Ascending aorta (tissue), 2 donors: Measurements from ENCODE around the gene RNF157. TPM values are rescaled to one million over a fixed set of nuclear protein-coding genes. Genes with fewer than 3 reads are reported as not detected.
A peak's percentile ranks its signal among the peaks of the same experiment; 100 is the strongest.
"Not testable (repeated sequence)": the region's sequence is repeated elsewhere in the genome, so short reads cannot be mapped to it uniquely, and the experiment has no call there.

Experiments used
- DNase-seq, 2 donors: peaks; one replicate each; pipeline ENCODE4 v3.0.0-alpha.2; 2019; ENCODE audit warnings: low spot score in 2 of 2
- H3K27ac ChIP-seq, 2 donors: fragments of 200-600 bp; sonication (generic); one replicate each; pipeline ENCODE4 v1.5.1; 2016 to 2017; ENCODE audit warnings: mild to moderate bottlenecking in 1 of 2
- H3K27me3 ChIP-seq: fragments of 200-600 bp; sonication (generic); one replicate; pipeline ENCODE4 v1.5.1; 2017
- H3K36me3 ChIP-seq, 2 donors: fragments of 200-600 bp; sonication (generic); one replicate each; pipeline ENCODE4 v1.5.1; 2016
- H3K4me1 ChIP-seq, 2 donors: fragments of 200-600 bp; sonication (generic); one replicate each; pipeline ENCODE4 v1.5.1; 2016 to 2017; ENCODE audit warnings: mild to moderate bottlenecking in 1 of 2
- H3K4me3 ChIP-seq, 2 donors: fragments of 200-600 bp; sonication (generic); one replicate each; pipeline ENCODE4 v1.5.1; 2016 to 2017; ENCODE audit warnings: mild to moderate bottlenecking in 1 of 2
- H3K9me3 ChIP-seq, 2 donors: fragments of 200-600 bp; sonication (generic); one replicate each; pipeline ENCODE4 v1.5.1; 2016
- intact Hi-C: fragments of 100-400 bp; cut with DNase I; formaldehyde crosslinking; loops from one replicate; pipeline ENCODE4 v1.15.1; 2023
- total RNA-seq: library from RNA; depleted of rRNA; stranded (reverse); fragments of >200 nt; gene quantifications from one replicate; pipeline ENCODE4 v1.1.0, GENCODE V29; 2016
- TF ChIP-seq, protein P1 (sequence below), 3 experiments: fragments of 200-600 bp in 2 of 3; fragments of 450-650 bp in 1 of 3; sonication (generic) in 2 of 3; IDR thresholded peaks; one replicate each; pipeline ENCODE4 v1.5.1; 2016 to 2019; ENCODE audit warnings: antibody characterized with exemption in 3 of 3, mild to moderate bottlenecking in 1 of 3, moderate library complexity in 1 of 3

RNF157 gene
- total RNA-seq, 1 donor from 2014 or later = 2.4 TPM

DNA sequence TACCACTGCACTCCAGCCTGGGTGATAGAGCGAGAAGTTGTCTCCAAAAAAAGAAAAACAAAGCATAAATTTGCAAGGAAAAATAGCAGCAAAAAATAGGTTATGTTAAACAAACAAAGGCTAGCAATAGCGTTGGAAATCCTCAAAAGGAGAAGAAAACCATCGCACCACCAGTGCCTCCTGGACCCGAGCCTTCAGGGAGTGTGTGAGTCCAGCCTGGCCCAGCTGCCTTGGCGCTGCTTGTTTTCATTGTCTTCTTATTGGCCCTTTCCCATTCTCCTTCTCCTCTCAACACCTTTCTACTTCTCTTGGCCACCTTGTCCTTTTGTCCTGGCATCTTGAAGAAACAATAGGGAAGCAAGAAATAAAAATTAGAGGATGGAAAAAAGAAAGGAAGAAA, 20.4 kb upstream of the RNF157 start:
- TF ChIP-seq, protein P1, sequence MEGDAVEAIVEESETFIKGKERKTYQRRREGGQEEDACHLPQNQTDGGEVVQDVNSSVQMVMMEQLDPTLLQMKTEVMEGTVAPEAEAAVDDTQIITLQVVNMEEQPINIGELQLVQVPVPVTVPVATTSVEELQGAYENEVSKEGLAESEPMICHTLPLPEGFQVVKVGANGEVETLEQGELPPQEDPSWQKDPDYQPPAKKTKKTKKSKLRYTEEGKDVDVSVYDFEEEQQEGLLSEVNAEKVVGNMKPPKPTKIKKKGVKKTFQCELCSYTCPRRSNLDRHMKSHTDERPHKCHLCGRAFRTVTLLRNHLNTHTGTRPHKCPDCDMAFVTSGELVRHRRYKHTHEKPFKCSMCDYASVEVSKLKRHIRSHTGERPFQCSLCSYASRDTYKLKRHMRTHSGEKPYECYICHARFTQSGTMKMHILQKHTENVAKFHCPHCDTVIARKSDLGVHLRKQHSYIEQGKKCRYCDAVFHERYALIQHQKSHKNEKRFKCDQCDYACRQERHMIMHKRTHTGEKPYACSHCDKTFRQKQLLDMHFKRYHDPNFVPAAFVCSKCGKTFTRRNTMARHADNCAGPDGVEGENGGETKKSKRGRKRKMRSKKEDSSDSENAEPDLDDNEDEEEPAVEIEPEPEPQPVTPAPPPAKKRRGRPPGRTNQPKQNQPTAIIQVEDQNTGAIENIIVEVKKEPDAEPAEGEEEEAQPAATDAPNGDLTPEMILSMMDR (IDR thresholded peaks at IDR 0.05) = no peak
- no peaks in the 10 kb centered on the region for H3K36me3 ChIP-seq
- no peaks in the 10 kb centered on the region for H3K27me3 ChIP-seq
- H3K4me3 ChIP-seq = no peak overlapping the region
- no peak overlapping the region for H3K27ac ChIP-seq
- H3K4me1 ChIP-seq = peaks cover 0 to 11% of the 10 kb centered on the region in 2 donors
- no peak for DNase-seq
- H3K9me3 ChIP-seq = no peaks in the 10 kb centered on the region
- intact Hi-C loops = loop anchor here (10.0 kb wide), 2 partner anchors 286 to 1226 kb away; partner anchors contain the start of genes ACOX1 and TEN1

DNA sequence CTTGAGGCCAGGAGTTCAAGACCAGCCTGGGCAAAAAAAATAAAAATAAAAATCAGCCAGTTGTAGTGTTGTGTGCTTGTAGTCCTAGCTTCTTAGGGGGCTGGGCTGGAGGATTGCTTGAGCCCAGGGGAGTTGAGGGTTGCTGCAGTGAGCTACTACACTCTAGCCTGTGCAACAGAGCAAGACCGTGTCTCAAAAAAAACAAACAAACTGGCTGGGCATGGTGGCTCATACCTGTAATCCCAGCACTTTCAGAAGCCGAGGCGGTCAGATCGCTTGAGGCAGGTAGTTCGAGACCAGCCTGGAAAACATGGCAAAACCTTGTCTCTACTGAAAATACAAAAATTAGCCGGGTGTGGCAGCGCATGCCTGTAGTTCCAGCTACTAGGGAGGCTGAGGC, 19.9 kb upstream of the RNF157 start:
- Histone ChIP-seq H3K27ac (no peak overlapping the region), H3K27me3 (no peaks in the 10 kb centered on the region), H3K9me3 (no peaks in the 10 kb centered on the region), H3K4me1 (peaks cover 0 to 11% of the 10 kb centered on the region in 2 donors), H3K4me3 (no peak overlapping the region), H3K36me3 (no peaks in the 10 kb centered on the region)
- intact Hi-C loops = loop anchor here (10.0 kb wide), 2 partner anchors 285 to 1225 kb away; partner anchors contain the start of genes ACOX1 and TEN1
- TF ChIP-seq, protein P1 (IDR thresholded peaks at IDR 0.05) = no peak
- DNase-seq = no peak

DNA sequence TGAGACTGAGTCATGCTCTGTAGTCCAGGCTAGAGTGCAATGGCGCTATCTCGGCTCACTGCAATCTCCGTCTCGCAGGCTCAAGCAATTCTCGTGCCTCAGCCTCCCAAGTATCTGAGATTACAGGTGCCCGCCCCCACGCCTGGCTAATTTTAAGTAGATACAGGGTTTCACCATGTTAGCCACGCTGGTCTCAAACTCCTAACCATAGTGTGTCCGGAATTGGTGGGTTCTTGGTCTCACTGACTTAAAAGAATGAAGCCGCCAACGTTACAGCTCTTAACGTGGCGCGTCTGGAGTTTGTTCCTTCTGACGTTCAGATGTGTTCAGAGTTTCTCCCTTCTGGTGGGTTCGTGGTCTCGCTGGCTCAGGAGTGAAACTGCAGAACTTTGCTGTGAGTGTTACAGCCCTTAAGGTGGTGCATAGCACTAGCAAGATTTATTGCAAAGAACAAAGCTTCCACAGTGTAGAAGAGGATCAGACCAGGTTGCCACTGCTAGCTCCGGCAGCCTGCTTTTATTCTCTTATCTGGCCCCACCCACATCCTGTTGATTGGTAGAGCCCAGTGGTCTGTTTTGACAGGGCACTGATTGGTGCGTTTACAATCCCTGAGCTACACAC, 16.2 kb upstream of the RNF157 start:
- DNase-seq = peak in 1 of 2 donors; percentile 58

DNA sequence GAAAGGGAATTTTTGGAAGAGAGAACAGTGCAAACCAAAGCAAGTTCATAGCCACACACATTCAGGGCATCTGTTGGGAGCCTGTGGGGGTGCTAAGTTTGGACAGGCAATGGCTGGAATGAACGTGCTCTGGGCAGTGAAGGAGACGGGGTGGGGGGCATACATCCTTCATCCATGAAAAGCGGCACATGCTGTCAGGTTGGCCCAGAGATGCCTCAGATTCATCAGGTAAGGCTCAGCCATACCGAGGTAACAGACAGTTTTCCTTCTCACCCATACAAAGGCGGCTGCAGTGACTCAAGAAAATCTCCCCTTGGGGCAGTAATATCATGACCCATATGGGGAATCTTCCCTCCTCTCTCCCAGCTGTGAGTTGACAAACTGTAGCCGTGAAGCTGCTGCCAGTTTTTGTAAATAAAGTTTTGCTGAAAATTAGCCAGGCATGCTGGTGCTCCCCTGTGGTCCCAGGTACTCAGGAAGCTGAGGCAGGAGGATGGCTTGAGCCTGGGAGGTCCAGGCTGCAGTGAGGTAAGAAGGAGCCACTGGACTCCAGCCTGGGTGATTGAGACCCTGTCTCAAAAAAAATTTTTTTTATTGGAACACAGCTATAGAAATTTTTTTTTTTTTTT, 15.6 kb upstream of the RNF157 start:
- intact Hi-C loops = no loop called here
- no peak overlapping the region for H3K27ac ChIP-seq
- H3K9me3 ChIP-seq = no peaks in the 10 kb centered on the region
- H3K36me3 ChIP-seq = no peaks in the 10 kb centered on the region
- H3K4me3 ChIP-seq = no peak overlapping the region
- no peaks in the 10 kb centered on the region for H3K27me3 ChIP-seq
- H3K4me1 ChIP-seq = no peaks in the 10 kb centered on the region
- TF ChIP-seq, protein P1 (IDR thresholded peaks at IDR 0.05) = no peak
- no peak for DNase-seq

More for the DNA sequence above, 16.2 kb upstream of the RNF157 start:
- H3K27me3 ChIP-seq, H3K9me3 ChIP-seq, H3K4me1 ChIP-seq, intact Hi-C loops, H3K36me3 ChIP-seq, H3K4me3 ChIP-seq, H3K27ac ChIP-seq: not testable (repeated sequence)

DNA sequence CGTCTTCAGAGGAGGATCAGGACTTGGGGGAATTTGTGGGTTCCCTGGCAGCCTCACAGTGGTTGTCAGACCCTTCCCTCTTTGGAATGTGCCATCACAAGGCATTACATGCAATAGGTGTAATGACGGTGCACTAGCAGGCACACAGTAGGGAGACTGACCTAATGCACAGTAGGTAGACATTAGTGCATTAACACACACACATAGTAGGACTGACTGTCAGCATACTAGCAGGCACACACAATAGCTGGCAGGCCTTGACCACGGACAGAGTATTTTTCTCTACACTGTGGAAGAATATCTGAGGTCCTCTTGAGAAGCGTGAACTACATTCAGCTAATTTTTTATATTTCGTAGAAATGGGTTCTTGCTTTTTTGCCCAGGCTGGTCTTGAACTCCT, 14.0 kb upstream of the RNF157 start:
- Histone ChIP-seq H3K4me3 (no peak overlapping the region), H3K27ac (no peak overlapping the region), H3K27me3 (no peaks in the 10 kb centered on the region), H3K4me1 (no peaks in the 10 kb centered on the region), H3K36me3 (no peaks in the 10 kb centered on the region), H3K9me3 (no peaks in the 10 kb centered on the region)
- intact Hi-C loops = no loop called here
- TF ChIP-seq, protein P1 (IDR thresholded peaks at IDR 0.05) = no peak
- no peak for DNase-seq

DNA sequence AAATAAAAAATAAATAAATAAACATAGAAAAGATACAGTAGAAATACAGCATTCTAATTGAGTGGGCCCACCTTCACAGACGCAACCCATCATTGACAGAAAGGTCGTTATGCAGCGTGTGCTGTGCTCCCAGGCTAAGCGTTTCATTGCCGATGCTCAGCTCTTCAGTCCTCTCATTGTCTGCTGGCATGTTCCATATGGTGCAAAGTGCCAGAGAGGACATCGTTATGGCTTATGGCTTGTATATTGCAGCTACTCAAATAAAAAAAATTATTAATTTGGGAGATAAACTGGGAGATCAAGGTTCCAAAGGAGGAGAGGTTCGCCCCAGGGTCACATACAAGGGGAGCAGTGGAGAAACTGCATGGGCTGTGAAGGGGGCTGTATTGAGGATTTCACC, 13.5 kb upstream of the RNF157 start:
- TF ChIP-seq, protein P1 (IDR thresholded peaks at IDR 0.05) = no peak
- Histone ChIP-seq H3K36me3 (no peaks in the 10 kb centered on the region), H3K4me3 (no peak overlapping the region), H3K4me1 (no peaks in the 10 kb centered on the region), H3K9me3 (no peaks in the 10 kb centered on the region), H3K27me3 (no peaks in the 10 kb centered on the region), H3K27ac (no peak overlapping the region)
- intact Hi-C loops = no loop called here
- DNase-seq = no peak

DNA sequence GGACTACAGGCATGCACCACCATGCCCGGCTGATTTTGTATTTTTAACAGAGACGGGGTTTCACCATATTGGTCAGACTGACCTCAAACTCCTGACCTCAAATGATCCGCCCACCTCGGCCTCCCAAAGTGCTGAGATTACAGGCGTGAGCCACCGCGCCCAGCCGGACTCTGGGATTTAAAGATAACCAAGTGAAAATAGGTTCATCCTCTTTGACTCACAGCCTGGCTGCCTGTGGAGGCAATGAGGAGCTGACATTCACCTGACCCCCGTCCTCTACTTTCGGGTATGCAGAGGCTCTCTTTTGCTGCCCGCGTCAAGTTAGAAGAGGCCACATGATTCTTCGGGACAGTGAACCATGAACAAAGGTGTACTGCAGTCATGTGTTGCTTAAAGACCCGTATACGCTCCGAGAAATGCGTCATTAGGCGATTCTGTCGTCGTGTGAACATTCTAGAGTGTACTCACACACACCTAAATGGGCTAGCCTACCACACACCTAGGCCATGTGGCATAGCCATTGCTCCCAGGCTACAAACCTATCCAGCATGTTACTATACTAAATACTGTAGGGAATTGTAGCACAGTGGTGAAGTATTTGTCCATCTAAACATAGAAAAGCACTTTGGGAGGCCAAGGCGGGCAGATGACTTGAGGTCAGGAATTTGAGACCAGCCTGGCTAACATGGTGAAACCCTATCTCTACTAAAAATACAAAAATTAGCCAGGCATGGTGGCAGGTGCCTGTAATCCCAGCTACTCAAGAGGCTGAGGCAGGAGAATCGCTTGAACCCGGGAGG, 12.9 kb upstream of the RNF157 start:
- H3K36me3 ChIP-seq, DNase-seq, intact Hi-C loops, H3K4me3 ChIP-seq, H3K27me3 ChIP-seq, H3K9me3 ChIP-seq, H3K4me1 ChIP-seq: not testable (repeated sequence)
- H3K27ac ChIP-seq = peak overlapping the region; percentile 52 to 57
